ENCODE measurements around the gene BCL7B. TPM values are rescaled to one million over a fixed set of nuclear protein-coding genes. Genes with fewer than 3 reads are reported as not detected.
A peak's percentile ranks its signal among the peaks of the same experiment; 100 is the strongest.
"Not testable (repeated sequence)": the region's sequence is repeated elsewhere in the genome, so short reads cannot be mapped to it uniquely, and the experiment has no call there.

The BCL7B gene
- total RNA-seq, 6 experiments from 2014 or later: 19.3 to 45.6 (median 21.3) TPM

DNA sequence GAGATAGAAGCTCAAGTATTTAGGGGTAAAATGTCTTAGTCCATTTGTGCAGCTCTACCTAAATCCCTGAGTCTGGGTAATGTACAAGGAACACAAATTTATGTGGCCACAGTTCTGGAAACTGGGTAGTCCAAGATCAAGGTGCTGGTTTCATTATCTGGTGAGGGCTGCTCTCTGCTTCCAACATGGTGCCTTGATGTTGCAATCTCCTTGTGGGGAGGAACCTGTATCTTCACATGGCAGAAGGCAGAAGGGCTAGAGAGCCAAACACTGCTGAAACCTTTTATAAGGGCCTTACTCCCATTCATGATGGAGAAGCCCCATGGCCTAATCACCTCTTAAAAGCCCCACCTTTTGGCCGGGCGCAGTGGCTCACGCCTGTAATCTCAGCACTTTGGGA is 26.7 kb downstream of the BCL7B start:
- WGBS (ENCODE audit: insufficient coverage, low coverage, low lambda C conversion rate, missing lambda C conversion rate): 80% methylated on average over 1 of the region's 3 CpGs
- ATAC-seq (no peak), DNase-seq (no peak)
- intact Hi-C loops (cut with DNase I): no loop called here
- no peaks in the 10 kb centered on the region for H3K27me3 ChIP-seq
- peaks cover 0 to 9% (median 4%) of the 10 kb centered on the region in 4 donors for H3K36me3 ChIP-seq
- H3K27ac ChIP-seq: no peak overlapping the region
- no peak overlapping the region for H3K4me3 ChIP-seq
- no peaks in the 10 kb centered on the region for H3K9me3 ChIP-seq
- TF ChIP-seq CTCF (IDR thresholded peaks at IDR 0.05): no peak
- no peak for TF ChIP-seq POLR2A (IDR thresholded peaks at IDR 0.05)
- H3K4me1 ChIP-seq: no peaks in the 10 kb centered on the region

GRCh38 chr7:73526896-73527821 is 30.3 kb downstream of the BCL7B start:
- Histone ChIP-seq H3K4me1 (peaks cover 0 to 7% (median 0%) of the 10 kb centered on the region in 4 donors), H3K4me3 (no peak overlapping the region), H3K27me3 (no peaks in the 10 kb centered on the region), H3K36me3 (no peaks in the 10 kb centered on the region), H3K9me3 (no peaks in the 10 kb centered on the region), H3K27ac (no peak overlapping the region)
- no peak for TF ChIP-seq CTCF (IDR thresholded peaks at IDR 0.05)
- TF ChIP-seq POLR2A (IDR thresholded peaks at IDR 0.05): no peak
- WGBS (ENCODE audit: insufficient coverage, low coverage, low lambda C conversion rate, missing lambda C conversion rate): 58% methylated on average over 5 of the region's 8 CpGs
- intact Hi-C loops (cut with DNase I): no loop called here
- no peak for DNase-seq
- ATAC-seq: no peak

GRCh38 chr7:73526158-73526494 is 31.4 kb downstream of the BCL7B start:
- intact Hi-C loops (cut with DNase I); H3K4me3 ChIP-seq; DNase-seq; H3K27ac ChIP-seq; H3K9me3 ChIP-seq; H3K27me3 ChIP-seq; ATAC-seq; H3K4me1 ChIP-seq; H3K36me3 ChIP-seq: not testable (repeated sequence)
- 36% methylated on average over 1 of the region's 1 CpG for WGBS (ENCODE audit: insufficient coverage, low coverage, low lambda C conversion rate, missing lambda C conversion rate)

GRCh38 chr7:73522105-73522872 is 35.2 kb downstream of the BCL7B start, which contains the start of gene BAZ1B:
TSS of gene BAZ1B (minus strand) at chr7:73522293. CDS start at chr7:73521933, 360 bp downstream.
- peak; percentile 97 to 99 (median 98) for ATAC-seq
- Histone ChIP-seq H3K36me3 (peaks cover 0 to 4% (median 0%) of the 10 kb centered on the region in 4 donors), H3K27ac (peak within 1 kb of the TSS; percentile 84 to 87 (median 84)), H3K4me3 (peak within 1 kb of the TSS; percentile 88 to 96 (median 95)), H3K27me3 (no peaks in the 10 kb centered on the region), H3K4me1 (peaks cover 0 to 34% (median 13%) of the 10 kb centered on the region in 4 donors), H3K9me3 (no peaks in the 10 kb centered on the region)
- WGBS (ENCODE audit: insufficient coverage, low coverage, low lambda C conversion rate, missing lambda C conversion rate): 0% methylated on average over 25 of the region's 71 CpGs
- DNase-seq: peak; percentile 98 to 99 (median 99)
- intact Hi-C loops (cut with DNase I): loop anchor here (5.0 kb wide), 1 partner anchor 35 kb away; the partner anchor contains the start of gene BCL7B (in 2 of the 2)
- peak; percentile 77 for TF ChIP-seq POLR2A (IDR thresholded peaks at IDR 0.05)
- TF ChIP-seq CTCF (IDR thresholded peaks at IDR 0.05): peak in 3 of 4 donors; percentile 13 to 23 (median 18)
